H1 (cell line): Measurements from ENCODE around the gene KCNC4. TPM values are rescaled to one million over a fixed set of nuclear protein-coding genes. Genes with fewer than 3 reads are reported as not detected.

Experiments used
- CTCF ChIA-PET: fragments of 300-600 bp; sonication (Branson Sonifier 250); formaldehyde crosslinking; loops from one replicate; lab custom pipeline; 2021; ENCODE audit not compliant: partially characterized antibody; lab: Charles Lee
- POLR2A ChIA-PET: fragments of 300-600 bp; sonication (Branson Sonifier 250); formaldehyde crosslinking; loops from one replicate; lab custom pipeline; 2021; ENCODE audit warnings: inconsistent platforms; ENCODE audit not compliant: partially characterized antibody; lab: Charles Lee
- DNase-seq, 2 experiments: peaks; one replicate each; pipeline versions ENCODE4 v3.0.0 to v3.0.0-alpha.2; 2010 to 2022; ENCODE audit warnings: low spot score in 2 of 2, low read depth in 1 of 2, mixed read lengths in 1 of 2
- FAIRE-seq: peaks from 2 replicates; lab custom pipeline; 2011; peaks lifted over from hg19 to GRCh38; lab: Jason Lieb, UNC
- H2AFZ ChIP-seq: 2 replicates; pipeline ENCODE4 v1.8.1; 2012; ENCODE audit warnings: low read length, inconsistent platforms
- H2AK5ac ChIP-seq: 2 replicates; pipeline ENCODE4 v1.6.1; 2013; ENCODE audit warnings: low read depth, low read length
- H2BK120ac ChIP-seq: replicated peaks from 2 replicates; pipeline ENCODE3; 2013; ENCODE audit warnings: low read depth, low read length, inconsistent platforms
- H2BK12ac ChIP-seq: 2 replicates; pipeline ENCODE4 v1.6.1; 2013; ENCODE audit warnings: low read depth, low read length
- H2BK15ac ChIP-seq: 2 replicates; pipeline ENCODE4 v1.6.1; 2013; ENCODE audit warnings: low read length
- H2BK20ac ChIP-seq: 2 replicates; pipeline ENCODE4 v1.6.1; 2013; ENCODE audit warnings: low read length
- H2BK5ac ChIP-seq: 2 replicates; pipeline ENCODE4 v1.6.1; 2013; ENCODE audit warnings: low read depth, low read length
- H3K14ac ChIP-seq: 2 replicates; pipeline ENCODE4 v1.6.1; 2013; ENCODE audit warnings: inconsistent platforms; ENCODE audit not compliant: insufficient read length
- H3K18ac ChIP-seq: 2 replicates; pipeline ENCODE4 v1.6.1; 2013; ENCODE audit warnings: low read length; ENCODE audit errors: extremely low read depth
- H3K23ac ChIP-seq: 2 replicates; pipeline ENCODE4 v1.6.1; 2013; ENCODE audit warnings: inconsistent platforms; ENCODE audit not compliant: insufficient read length
- H3K23me2 ChIP-seq: 2 replicates; pipeline ENCODE4 v1.6.1; 2013; ENCODE audit warnings: low read depth, low read length
- H3K27ac ChIP-seq: 2 replicates; pipeline ENCODE4 v1.6.1; 2011; ENCODE audit warnings: low read depth, low read length, inconsistent platforms
- H3K27me3 ChIP-seq, 4 experiments: replicated peaks in 1 of 4; 1 replicate in 1 of 4; 2 replicates in 3 of 4; pipeline versions ENCODE4 v1.6.1 to v1.8.1; 2011 to 2013; ENCODE audit warnings: low read length in 3 of 4, mild to moderate bottlenecking in 3 of 4, inconsistent platforms in 2 of 4, mixed read lengths in 2 of 4, moderate library complexity in 1 of 4; ENCODE audit not compliant: control insufficient read depth in 3 of 4, insufficient read depth in 3 of 4; ENCODE audit errors: extremely low read depth in 1 of 4
- H3K36me3 ChIP-seq, 4 experiments: 2 replicates each; pipeline versions ENCODE4 v1.6.1 to v1.8.1; 2011 to 2013; ENCODE audit warnings: mild to moderate bottlenecking in 4 of 4, low read length in 3 of 4, moderate library complexity in 2 of 4, control low read depth in 1 of 4, inconsistent platforms in 1 of 4; ENCODE audit not compliant: insufficient read depth in 4 of 4, control insufficient read depth in 2 of 4
- H3K4ac ChIP-seq: replicated peaks from 2 replicates; pipeline ENCODE3; 2013; ENCODE audit warnings: low read length, low read depth, mixed read lengths, inconsistent platforms; ENCODE audit not compliant: insufficient read length
- H3K4me1 ChIP-seq, 4 experiments: replicated peaks in 1 of 4; 1 replicate in 1 of 4; 2 replicates in 3 of 4; pipeline versions ENCODE4 v1.6.1 to v1.8.1; 2011 to 2013; ENCODE audit warnings: low read length in 3 of 4, inconsistent platforms in 2 of 4, mixed read lengths in 1 of 4; ENCODE audit not compliant: insufficient read depth in 4 of 4, control insufficient read depth in 3 of 4
- H3K4me2 ChIP-seq, 2 experiments: 2 replicates each; pipeline versions ENCODE4 v1.6.1 to v1.8.1; 2011 to 2013; ENCODE audit warnings: low read depth in 2 of 2, low read length in 2 of 2, control low read depth in 1 of 2, inconsistent platforms in 1 of 2, mild to moderate bottlenecking in 1 of 2; ENCODE audit not compliant: insufficient read depth in 1 of 2
- H3K4me3 ChIP-seq, 4 experiments: fragments of 200-600, 300-600 bp in 1 of 4; sonication (generic), shearing (Covaris generic), sonication (Bioruptor Twin) in 1 of 4; 2 replicates each; pipeline versions ENCODE4 v1.5.1 to v1.8.1; 2011 to 2016; ENCODE audit warnings: low read length in 4 of 4, low read depth in 3 of 4, control low read depth in 2 of 4, inconsistent platforms in 2 of 4, mild to moderate bottlenecking in 2 of 4, mixed read lengths in 1 of 4, moderate library complexity in 1 of 4; ENCODE audit not compliant: insufficient read depth in 2 of 4; ENCODE audit errors: extremely low read depth in 1 of 4
- H3K56ac ChIP-seq: replicated peaks from 2 replicates; pipeline ENCODE3; 2013; ENCODE audit warnings: low read depth, mild to moderate bottlenecking, mixed read lengths, low read length, inconsistent platforms; ENCODE audit not compliant: insufficient read length
- H3K79me1 ChIP-seq: 2 replicates; pipeline ENCODE4 v1.6.1; 2013; ENCODE audit warnings: low read depth, low read length, control low read depth
- H3K79me2 ChIP-seq, 2 experiments: 2 replicates each; pipeline versions ENCODE4 v1.6.1 to v1.8.1; 2012 to 2013; ENCODE audit warnings: low read length in 2 of 2, mild to moderate bottlenecking in 2 of 2, inconsistent platforms in 1 of 2; ENCODE audit not compliant: insufficient read depth in 2 of 2, control insufficient read depth in 1 of 2
- H3K9ac ChIP-seq, 4 experiments: replicated peaks in 1 of 4; 1 replicate in 1 of 4; 2 replicates in 3 of 4; pipeline versions ENCODE4 v1.6.1 to v1.8.1; 2011 to 2013; ENCODE audit warnings: low read depth in 3 of 4, low read length in 3 of 4, control low read depth in 2 of 4, mild to moderate bottlenecking in 2 of 4, moderate library complexity in 2 of 4, inconsistent platforms in 1 of 4; ENCODE audit errors: extremely low read depth in 1 of 4
- H3K9me3 ChIP-seq, 2 experiments: 2 replicates each; pipeline versions ENCODE4 v1.6.1 to v1.8.1; 2012 to 2013; ENCODE audit warnings: mild to moderate bottlenecking in 2 of 2, moderate library complexity in 2 of 2, control low read depth in 1 of 2, inconsistent platforms in 1 of 2, low read depth in 1 of 2, low read length in 1 of 2, mixed read lengths in 1 of 2; ENCODE audit not compliant: insufficient read depth in 2 of 2
- H4K20me1 ChIP-seq, 2 experiments: replicated peaks in 1 of 2; 2 replicates each; pipeline versions ENCODE3 to v1.8.1; 2011 to 2013; ENCODE audit warnings: inconsistent platforms in 2 of 2, low read length in 2 of 2, mild to moderate bottlenecking in 1 of 2; ENCODE audit not compliant: insufficient read depth in 2 of 2, control insufficient read depth in 1 of 2
- H4K5ac ChIP-seq: 2 replicates; pipeline ENCODE4 v1.6.1; 2013; ENCODE audit warnings: low read length, low read depth, mixed read lengths, inconsistent platforms; ENCODE audit not compliant: insufficient read length
- H4K8ac ChIP-seq: 2 replicates; pipeline ENCODE4 v1.8.0; 2013; ENCODE audit warnings: mild to moderate bottlenecking, moderate library complexity, low read length, inconsistent platforms; ENCODE audit not compliant: insufficient read depth; ENCODE audit errors: extremely low read depth
- H4K91ac ChIP-seq: replicated peaks from 2 replicates; pipeline ENCODE3; 2013; ENCODE audit warnings: low read length, mixed read lengths, inconsistent platforms; ENCODE audit not compliant: insufficient read length
- CHD1 ChIP-seq: IDR thresholded peaks from 2 replicates; pipeline ENCODE4 v1.6.1; 2012; ENCODE audit warnings: low read depth, low read length, improper control_type of control experiment
- JUN ChIP-seq: IDR thresholded peaks from 2 replicates; pipeline ENCODE4 v1.6.1; 2011; ENCODE audit warnings: low read depth, mild to moderate bottlenecking, improper control_type of control experiment, low read length
- KDM5A ChIP-seq: fragments of 200-600 bp; IDR thresholded peaks from 2 replicates; pipeline ENCODE4 v1.7.1; 2012; ENCODE audit warnings: mild to moderate bottlenecking, low read length, inconsistent platforms, mixed read lengths
- SP2 ChIP-seq: IDR thresholded peaks from 2 replicates; pipeline ENCODE4 v1.6.1; 2012; ENCODE audit warnings: mild to moderate bottlenecking, low read length, inconsistent platforms
- SP4 ChIP-seq: IDR thresholded peaks from 2 replicates; pipeline ENCODE4 v1.6.1; 2012; ENCODE audit warnings: low read length, inconsistent platforms
- TEAD4 ChIP-seq: IDR thresholded peaks from 2 replicates; pipeline ENCODE4 v1.6.1; 2012; ENCODE audit warnings: low read depth, low read length, inconsistent platforms, mixed read lengths
- WGBS, 2 experiments: shearing (Covaris generic) in 1 of 2; methylation state at CpG; one replicate each; pipeline versions ENCODE4 v1.1.6 to v1.1.7; 2013 to 2015; ENCODE audit warnings: low lambda C conversion rate in 2 of 2, mixed read lengths in 2 of 2, inconsistent platforms in 1 of 2, low coverage in 1 of 2, missing lambda C conversion rate in 1 of 2; ENCODE audit not compliant: insufficient replicate concordance in 2 of 2, insufficient coverage in 1 of 2, insufficient read length in 1 of 2; ENCODE audit errors: extremely low coverage in 1 of 2, missing lambda C conversion rate in 1 of 2; 5-methylcytosine and 5-hydroxymethylcytosine counted together
- polyA plus RNA-seq, 7 experiments: library from polyadenylated mRNA; depleted of rRNA in 3 of 7; stranded (reverse) in 5 of 7; unstranded in 2 of 7; fragments of >200 nt in 5 of 7; fragments of 200-250 nt in 2 of 7; gene quantifications; 1 replicate in 5 of 7; 2 replicates in 1 of 7; 4 replicates in 1 of 7; pipeline versions ENCODE4 v1.2.1 to v1.2.3, GENCODE V29; 2011 to 2013; ENCODE audit warnings: missing spikeins in 2 of 7, mixed read lengths in 2 of 7
- total RNA-seq: library from RNA; stranded (reverse); fragmentation: NEBNext Ultra II Directional; extraction: Animal tissue kit (Norgen Biotek cat#: 25700); gene quantifications from 2 replicates; pipeline ENCODE4 v1.2.1, GENCODE V29; 2021

The KCNC4 gene
- total and polyA plus RNA-seq, 2 of the 8 experiments (the other 6 are each of a cell fraction or from before 2014, with no cell fraction given): 8.1 to 11.2 TPM

DNA sequence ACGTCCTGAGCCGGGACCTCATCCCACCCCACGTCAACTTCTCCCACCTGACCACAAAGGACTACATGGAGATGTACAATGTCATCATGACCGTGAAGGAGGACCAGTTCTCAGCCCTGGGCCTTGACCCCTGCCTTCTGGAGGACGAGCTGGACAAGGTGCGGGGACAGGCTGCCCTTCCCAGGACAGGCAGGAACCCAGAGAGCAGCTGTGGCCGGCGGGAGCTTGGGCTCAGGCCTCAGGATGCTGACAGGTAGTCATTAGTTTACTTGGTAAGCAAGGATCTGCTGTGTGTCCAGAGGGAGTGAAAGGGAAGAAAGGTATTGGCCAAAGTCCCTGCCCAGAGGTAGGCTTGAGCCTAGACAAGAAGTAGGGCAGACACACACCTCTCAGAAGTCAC is 17.6 kb upstream of the KCNC4 start:
- Histone ChIP-seq H3K27me3 (no peaks in the 10 kb centered on the region), H2BK12ac (no peak overlapping the region), H3K79me2 (no peaks in the 10 kb centered on the region), H2AFZ (no peak overlapping the region), H2BK120ac (no peak overlapping the region), H3K27ac (no peak overlapping the region), H3K9me3 (no peaks in the 10 kb centered on the region), H2AK5ac (no peak overlapping the region), H2BK20ac (no peak overlapping the region), H3K18ac (no peak overlapping the region), H3K23me2 (no peaks in the 10 kb centered on the region), H3K4ac (no peak overlapping the region), H4K8ac (no peak overlapping the region), H3K4me1 (no peaks in the 10 kb centered on the region), H2BK5ac (no peak overlapping the region), H3K23ac (no peak overlapping the region), H3K9ac (no peak overlapping the region), H4K5ac (no peak overlapping the region), H4K91ac (no peak overlapping the region), H2BK15ac (no peak overlapping the region), H3K36me3 (no peaks in the 10 kb centered on the region), H3K79me1 (no peaks in the 10 kb centered on the region), H4K20me1 (no peaks in the 10 kb centered on the region), H3K4me2 (no peak overlapping the region), H3K4me3 (no peak overlapping the region), H3K56ac (no peak overlapping the region), H3K14ac (no peak overlapping the region)
- DNase-seq (no peak), FAIRE-seq (no peak)
- POLR2A ChIA-PET: no interaction called here
- CTCF ChIA-PET: interaction anchor here (1.0 to 4.7 kb wide), 9 partner anchors 9 to 304 kb away, joined by 3 to 30 read pairs (median 5); no protein-coding TSS in a partner anchor
- 83% methylated on average over 8 of the region's 8 CpGs; no CpG with 5 or more reads in 1 of the 2 experiments for WGBS, 2 experiments
- TF ChIP-seq TEAD4 (no peak), SP2 (no peak), KDM5A (no peak), SP4 (no peak), CHD1 (no peak), JUN (no peak)
